NCI-H1105 (cell line): ENCODE data around the gene SEMA4D.
A peak's percentile ranks its signal among the peaks of the same experiment; 100 is the strongest.
"Not testable (repeated sequence)": the region's sequence is repeated elsewhere in the genome, so short reads cannot be mapped to it uniquely, and the experiment has no call there.

Source experiments
- DNase-seq: peaks from one replicate; lab custom pipeline; 2025; lab: John Stamatoyannopoulos, UW

SEMA4D gene

DNA sequence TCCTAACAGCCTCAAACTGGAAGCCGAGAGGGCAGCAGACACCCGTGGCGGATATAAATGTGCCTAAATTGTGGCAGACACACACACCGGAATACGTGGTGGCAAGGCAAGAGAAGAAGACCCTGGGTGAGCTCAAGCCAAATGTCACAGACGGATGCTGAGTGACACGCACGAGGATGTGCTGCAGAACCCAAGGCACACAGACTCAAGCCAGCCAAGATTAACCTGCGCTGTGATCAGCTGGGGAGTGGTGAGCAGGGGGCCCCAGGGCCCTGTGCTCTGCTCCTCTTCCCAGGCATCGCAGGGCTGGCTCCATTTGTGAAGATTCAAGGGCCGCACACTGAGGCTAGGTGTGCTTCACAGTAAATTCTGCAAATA, 16.4 kb downstream of the SEMA4D start:
- no peak for DNase-seq

DNA sequence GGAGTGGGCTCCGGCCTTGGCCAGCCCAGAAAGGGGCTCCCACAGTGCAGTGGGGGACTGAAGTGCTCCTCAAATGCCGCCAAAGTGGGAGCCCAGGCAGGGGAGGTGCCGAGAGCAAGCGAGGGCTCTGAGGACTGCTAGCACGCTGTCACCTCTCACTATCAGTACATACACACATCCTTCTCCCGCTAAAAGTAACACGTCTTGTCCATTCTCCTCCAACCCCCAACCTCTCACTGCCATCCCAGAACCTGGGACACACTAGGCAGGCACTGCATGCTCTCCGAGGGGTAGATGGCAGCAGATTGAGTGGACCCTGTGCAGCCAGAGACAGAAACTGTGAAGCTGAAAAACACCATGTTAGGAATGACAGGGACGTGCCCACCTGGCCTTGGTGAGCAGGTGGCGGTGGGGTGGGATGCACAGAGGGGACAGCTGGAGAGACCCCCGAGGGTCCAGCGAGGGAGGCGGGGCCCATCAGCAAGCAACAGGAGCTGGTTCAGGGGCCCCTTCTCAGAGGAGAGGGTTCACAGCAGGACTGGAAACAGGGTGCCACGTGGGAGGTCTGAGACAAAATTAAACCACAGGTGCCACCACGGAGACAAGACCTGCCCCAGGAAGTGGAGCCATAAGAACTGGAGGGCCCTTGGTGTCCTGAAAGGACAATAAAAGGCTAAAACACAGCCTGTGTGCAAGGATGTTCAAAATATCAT, 16.9 kb downstream of the SEMA4D start:
- DNase-seq: no peak

DNA sequence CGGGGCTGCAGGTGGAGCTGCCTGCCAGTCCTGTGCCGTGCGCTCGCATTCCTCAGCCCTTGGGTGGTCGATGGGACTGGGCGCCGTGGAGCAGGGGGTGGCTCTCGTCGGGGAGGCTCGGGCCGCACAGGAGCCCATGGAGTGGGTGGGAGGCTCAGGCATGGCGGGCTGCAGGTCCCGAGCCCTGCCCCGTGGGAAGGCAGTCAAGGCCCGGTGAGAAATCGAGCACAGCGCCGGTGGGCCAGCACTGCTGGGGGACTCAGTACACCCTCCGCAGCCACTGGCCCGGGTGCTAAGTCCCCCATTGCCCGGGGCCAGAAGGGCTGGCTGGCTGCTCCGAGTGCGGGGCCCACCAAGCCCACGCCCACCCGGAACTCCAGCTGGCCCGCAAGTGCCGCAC, 17.5 kb downstream of the SEMA4D start:
- not testable (repeated sequence) for DNase-seq

DNA sequence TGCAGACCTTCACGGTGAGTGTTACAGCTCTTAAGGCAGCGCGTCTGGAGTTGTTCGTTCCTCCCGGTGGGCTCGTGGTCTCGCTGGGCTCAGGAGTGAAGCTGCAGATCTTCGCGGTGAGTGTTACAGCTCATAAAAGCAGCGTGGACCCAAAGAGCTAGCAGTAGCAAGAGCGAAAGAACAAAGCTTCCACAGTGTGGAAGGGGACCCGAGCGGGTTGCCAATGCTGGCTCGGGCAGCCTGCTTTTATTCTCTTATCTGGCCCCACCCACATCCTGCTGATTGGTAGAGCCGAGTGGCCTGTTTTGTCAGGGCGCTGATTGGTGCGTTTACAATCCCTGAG, 18.3 kb downstream of the SEMA4D start:
- DNase-seq: not testable (repeated sequence)

DNA sequence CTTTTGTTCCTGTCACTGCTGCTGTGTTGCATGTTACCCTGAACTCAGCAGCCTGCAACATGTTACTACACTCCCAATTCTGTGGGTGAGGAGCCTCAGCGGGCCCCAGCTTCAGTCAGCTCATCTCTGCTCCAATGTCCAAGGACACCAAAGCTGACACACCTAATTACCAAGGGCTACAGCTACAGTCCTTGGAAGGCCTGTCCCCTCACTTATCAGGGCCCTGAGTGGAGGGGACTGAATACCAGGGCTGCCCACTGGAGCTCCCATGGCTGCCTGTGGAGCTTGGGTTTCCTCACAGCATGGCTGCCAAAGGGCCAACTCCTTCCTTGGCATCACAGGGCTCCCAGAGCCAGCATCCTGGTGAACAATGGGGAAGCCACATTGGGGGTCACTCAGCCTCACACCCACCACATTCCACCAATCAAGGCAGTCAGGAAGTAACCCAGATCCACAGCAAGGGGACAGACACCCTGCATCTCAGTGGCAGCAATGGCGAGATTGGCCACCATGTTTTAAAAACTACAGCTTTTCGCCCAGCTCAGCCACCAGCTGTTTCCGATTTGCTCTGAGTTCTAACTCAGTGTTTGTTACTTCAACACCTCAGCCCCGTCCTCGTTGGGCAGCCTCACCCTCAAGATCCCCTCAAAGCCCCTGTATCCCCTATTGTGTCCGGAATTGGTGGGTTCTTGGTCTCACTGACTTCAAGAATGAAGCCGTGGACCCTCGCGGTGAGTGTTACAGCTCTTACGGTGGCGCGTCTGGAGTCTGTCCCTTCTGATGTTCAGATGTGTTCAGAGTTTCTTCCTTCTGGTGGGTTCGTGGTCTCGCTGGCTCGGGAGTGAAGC, 18.9 kb downstream of the SEMA4D start:
- no peak for DNase-seq

DNA sequence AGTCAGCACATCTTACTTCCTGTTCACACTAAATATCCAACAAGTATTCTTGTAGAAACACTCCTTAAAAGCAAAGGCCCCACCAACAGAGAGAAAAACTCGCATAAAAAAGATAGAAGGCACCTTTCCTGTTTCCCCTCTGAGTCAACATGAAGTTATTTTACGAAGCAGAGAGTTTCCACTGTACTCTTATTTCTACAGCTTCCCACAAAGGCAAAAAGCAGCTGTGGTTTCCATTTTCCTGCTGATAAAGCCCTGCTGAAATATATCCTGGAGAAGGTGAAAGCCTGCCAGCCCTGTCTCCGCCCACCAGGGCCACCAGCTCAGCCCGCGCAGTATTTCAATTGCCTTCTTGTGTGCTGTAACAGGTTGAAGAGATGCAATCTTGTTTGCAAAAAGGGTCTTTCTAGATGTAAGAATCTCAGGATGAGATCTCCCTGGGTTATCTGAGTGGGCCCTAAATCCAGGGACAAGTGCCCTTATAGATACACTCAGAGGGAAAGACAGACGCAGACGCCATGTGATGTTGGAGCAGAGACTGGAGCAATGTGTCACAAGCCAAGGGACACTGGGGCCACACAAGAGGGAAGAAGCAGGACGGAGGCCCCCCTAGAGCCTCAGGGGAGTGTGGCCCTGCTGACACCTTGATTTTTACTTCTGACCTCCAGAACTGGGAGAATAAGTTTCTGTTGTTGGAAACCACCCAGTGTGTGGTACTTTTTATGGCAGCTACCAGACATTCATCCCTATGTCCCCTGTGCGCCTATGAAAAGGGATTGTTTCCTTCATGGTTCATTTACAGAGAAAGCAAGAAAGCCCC, 19.9 kb downstream of the SEMA4D start:
- DNase-seq: no peak

DNA sequence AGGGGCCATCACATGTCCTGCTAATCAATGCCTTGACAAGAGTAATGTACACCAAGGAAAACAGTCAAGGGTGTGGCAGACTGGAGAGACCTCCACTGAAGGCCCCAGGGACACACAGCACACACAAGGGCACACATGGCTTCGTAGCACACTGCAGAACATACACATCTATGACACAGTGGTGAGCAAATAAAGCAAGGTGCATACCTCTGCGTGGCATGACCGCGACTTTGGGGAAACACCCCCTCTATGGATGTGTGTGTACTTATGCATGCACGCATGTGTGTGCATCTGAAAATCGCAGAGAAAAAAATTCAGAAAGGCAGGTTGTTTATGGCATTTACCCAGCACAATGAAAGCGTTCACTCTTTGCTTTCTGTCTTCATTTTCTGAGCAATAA, 20.5 kb downstream of the SEMA4D start:
- DNase-seq: no peak

DNA sequence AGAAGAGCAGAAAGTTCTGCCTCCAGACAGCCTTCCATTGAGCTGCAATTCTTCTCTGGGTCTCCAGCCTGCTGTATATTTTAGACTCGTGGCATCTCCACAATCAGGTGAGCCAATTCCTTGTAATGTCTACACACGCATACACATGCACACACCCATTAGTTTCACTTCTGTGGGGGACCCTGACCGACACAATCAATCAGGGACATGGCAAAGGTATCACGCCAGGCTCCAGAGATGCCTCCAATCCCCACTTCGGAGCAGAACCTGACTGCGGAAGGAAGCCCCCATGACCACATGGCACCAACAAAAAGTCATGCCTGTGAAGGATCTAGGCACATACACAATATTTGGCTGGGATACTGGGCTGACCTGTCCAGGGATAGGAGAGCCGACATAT, 21.4 kb downstream of the SEMA4D start:
- DNase-seq: no peak

DNA sequence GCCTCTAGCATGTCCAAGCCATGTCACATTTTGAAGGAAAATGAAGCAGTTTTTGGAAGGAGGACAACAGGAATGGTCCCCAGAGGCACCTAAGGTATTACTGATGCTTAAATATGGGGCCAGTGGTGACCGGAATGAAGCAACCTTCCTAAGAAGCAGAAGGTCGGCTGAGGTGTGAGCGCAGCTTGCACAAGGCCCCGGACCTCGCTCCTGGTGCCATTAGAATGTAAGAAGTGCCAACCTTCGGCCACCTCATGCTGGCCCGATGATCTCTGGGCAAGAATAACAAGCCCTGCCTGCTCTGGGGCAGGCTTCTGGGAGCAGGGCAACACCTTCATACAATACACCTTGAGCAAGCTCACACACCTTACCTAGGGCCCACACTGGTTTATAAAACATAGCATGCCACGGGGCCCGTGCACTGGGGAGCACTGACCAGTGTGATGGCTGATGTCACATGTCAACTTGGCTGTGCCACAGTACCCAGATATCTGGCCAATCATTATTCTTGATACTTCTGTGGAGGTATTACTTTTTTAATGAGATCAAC, 21.9 kb downstream of the SEMA4D start:
- DNase-seq: no peak

DNA sequence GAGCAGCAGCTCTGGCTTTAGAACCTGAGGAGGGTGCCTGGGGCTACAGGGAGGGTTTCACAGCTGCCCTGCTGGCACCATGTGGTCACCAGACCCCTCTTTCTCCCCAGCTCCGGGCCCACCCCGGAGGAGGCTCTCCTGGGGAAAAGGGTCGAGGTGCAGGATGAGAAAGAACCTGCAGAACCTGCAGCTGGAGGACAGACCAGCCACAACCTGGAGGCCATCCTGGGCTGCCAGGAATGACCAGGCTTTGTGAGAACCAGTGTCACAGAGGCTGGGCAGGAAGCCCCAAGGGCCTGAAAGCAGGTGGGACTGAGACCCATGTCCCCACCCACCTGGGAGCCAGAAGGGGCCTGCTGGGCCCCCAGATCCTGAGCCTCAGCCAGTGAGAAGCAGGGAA, 23.0 kb downstream of the SEMA4D start:
- DNase-seq: no peak

DNA sequence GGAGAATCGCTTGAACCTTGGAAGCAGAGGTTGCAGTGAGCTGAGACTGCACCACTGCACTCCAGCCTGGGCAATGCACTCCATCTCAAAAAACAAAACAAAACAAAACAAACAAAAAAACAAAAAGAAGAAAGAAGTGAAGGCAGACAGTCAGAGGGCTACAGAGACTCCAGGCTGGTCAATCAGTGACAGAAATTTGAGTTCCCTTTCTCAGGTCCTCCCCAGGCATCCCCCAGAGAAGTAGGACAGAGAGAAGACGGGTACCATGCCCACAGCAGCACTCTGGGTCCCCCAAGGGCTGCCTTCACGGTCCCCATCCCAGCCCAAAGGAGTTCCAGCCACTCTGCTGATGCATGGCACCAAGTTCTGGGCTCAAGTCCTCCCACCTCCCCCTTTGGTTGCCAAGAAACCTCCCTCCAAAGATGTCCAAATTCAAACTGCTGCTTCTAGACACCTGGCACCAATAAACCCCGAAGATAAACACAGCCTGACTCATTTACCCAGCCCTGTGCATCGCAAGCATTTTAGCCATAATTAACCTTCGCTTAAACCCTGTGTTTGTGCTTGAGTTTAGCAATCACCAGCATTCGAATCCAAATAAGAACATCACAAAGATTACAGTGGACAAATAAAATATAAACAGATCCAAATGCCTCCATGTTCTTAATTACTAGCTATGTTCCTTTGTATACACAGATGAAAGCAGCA, 24.0 kb downstream of the SEMA4D start:
- DNase-seq: peak; percentile 65

DNA sequence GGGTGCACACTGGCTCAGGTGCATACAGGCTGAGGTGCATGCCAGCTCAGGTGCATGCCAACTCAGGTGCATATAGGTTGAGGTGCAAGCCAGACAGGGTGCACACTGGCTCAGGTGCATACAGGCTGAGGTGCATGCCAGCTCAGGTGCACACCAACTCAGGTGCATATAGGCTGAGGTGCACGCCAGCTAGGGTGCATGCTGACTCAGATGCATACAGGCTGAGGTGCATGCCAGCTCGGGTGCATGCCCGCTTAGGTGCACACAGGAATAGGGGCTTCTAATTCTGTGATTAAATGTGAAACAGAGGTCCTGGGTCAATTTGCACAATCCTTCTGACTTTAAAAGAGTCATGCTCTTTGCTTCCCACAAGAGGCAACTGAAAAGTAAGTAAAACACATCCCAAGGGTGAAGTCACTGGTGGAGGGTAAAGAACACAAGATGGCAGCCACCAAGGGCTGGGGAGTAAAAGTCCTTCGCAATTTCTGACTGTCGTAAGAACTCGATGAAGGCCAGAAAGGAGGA, 26.1 kb downstream of the SEMA4D start:
- DNase-seq: not testable (repeated sequence)

DNA sequence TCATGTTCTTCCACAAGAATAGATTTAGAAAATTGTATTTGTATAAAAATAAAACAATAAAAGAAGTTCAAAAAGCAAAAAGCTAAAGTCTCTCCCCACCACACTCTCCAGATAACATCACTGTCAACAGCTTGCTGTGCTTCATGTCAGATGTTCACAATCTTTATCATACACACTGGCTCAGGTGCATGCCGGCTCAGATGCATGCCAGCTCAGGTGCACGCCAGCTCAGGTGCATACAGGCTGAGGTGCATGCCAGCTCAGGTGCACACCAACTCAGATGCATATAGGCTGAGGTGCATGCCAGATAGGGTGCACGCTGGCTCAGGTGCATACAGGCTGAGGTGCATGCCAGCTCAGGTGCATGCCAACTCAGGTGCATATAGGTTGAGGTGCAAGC, 26.5 kb downstream of the SEMA4D start:
- DNase-seq: no peak

DNA sequence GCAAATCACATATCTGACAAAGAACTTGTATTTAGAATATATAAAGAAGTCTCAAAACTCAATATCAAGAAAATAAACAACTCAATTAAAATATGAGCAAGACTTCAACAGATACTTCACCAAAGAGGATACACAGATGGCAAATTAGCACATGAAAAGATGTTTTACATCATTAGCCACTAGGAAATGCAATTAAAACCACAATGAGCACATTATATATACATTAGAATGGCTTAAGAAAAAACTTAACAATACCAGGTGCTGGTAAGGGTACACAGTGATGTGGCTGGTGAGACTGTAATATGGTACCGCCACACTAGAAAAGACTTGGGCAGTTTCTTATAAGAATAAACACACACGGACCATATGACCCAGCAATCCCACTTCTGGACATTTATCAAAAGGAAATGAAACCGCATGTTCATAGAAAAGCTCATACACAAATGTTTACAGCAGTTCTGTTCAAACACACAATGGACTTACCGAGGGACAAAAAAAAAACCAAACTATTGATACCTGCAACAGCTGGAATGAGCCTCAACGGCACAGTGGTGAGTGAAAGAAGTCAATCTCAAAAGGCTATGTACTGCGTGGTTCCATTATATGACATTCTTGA, 27.6 kb downstream of the SEMA4D start:
- peak; percentile 29 for DNase-seq

DNA sequence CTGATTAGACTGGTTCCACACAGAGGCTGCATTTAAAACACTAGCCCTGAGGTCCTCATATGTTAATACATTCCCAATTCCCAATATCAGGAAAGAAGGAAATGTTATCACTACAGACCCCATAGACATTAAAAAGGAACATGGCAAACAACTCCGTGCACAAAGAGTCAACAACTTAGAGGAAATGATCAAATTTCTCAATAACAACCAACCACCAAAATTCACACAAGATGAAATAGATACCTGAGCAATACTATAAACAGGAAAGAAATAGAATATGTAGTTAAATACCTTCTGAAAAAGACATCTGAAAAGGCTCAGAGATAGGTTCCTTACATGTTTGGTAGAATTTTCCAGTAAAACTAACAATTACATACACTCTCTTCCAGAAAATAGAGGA, 28.9 kb downstream of the SEMA4D start:
- no peak for DNase-seq

DNA sequence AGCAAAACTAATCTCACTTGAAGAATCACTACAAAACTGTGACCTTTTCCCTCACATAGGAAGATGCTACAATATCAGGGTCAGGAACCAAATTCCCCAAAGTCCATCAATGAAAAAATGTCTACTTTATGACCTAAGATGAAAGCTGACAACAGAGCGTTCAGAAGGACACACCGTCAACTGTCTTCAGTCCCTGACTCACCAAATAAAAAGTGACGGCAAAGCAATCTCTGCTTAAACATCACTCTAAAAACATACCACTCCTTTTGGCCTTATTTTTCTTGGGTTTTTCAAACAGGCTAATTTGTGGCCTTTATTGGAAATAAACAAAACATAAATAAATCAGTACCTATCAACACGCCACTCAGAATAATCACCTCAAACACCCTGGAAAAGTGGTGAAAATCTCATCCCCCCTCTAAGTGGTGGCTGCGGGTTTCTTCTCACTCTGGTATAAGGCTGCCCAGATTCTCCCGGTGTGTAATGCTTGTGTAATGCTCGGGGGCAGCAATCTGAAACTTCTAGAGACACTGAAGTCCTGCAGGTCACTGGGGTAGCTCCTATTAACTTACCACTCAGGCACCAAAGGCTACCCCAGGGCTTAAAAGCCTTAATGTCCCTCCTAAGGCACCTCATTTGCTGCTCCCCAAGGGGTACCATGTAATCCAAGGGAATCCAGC, 29.5 kb downstream of the SEMA4D start:
- DNase-seq: no peak

DNA sequence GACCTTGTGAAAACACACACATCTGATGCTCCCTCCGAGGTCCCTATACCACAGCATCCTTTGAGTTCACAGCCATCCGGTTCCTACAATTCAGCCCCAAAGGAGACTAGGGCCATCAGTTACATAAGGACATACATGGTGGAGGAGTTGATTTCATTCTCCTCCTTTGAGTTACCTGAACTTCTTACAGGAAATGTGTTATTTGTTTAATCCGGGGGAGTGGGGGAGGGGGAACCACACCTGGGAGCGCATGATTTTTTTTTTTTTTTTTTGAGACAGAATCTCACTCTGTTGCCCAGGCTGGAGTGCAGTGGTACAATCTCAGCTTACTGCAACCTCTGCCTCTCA, 30.7 kb downstream of the SEMA4D start:
- DNase-seq: no peak

DNA sequence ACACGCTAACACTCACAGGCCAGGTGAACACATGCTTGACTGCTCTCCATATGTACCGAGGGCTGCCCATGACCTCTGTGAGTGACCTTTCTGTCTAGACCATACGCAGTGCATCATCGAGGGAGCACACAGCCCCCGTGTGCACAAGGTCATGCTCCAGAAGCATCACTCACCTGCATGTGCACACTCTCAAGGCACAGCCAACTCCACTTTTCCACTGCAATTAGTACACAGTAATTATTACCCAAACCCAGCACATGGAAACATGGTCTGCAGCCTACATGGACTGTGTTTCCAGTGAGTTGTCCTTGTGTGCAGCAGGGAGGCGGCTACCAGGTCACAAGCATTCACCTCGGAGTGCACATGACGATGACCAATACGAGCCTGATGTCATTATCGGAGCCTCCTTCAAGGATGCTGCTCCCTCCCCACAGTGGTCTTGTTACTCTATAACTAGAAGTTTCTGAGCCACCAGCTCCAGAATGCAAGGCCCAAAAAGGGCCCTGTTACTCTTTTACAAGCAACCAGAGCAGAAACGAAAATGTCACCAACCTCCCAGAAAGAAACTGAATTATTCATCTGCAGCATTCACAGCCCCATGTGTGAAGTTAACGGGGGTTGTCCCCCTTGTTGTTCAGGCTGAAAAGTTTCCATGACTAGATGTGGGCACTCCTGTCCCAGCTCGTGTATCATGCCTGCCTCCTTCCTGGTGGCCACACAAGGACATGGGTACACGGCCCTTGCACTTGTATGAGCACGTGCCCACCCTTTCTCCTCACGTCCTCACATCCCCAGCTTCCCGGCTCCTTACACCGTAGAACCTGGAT, 31.2 kb downstream of the SEMA4D start:
- no peak for DNase-seq

DNA sequence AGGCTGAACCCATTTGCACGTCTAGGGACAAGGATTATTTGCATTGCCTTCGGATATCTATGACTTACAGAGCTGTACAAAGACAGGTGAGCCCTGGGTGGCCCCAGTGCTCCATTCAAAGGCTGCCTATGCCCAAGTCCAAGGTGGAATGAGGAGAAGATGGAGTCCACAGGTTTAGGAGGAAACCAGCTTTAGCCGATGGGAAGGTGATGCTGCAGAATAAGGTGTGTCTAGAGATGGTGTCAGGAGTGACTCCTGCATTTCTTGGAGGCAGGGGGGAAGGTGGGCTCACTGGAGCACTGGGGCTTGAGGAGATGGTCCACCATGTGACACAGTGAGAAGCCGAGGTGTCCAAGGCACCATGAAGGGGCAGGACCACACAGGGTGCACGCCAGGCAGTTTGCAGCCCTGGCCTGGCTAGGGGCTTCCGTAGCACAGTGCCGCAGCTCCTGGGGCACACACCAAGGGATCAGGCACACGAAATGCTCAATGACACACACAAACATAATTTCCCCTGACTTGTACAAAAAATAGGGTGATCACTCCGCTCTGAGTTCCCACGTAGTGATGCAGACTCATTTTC, 32.1 kb downstream of the SEMA4D start:
- DNase-seq: no peak
